NCI-H1105 treated with DMSO at 0.1 percent for 48 hours (cell line): ENCODE results near the gene TMEM190.
"Not testable (repeated sequence)": the region's sequence is repeated elsewhere in the genome, so short reads cannot be mapped to it uniquely, and the experiment has no call there.

ENCODE experiments used
- DNase-seq: peaks from one replicate; lab custom pipeline; 2025; lab: John Stamatoyannopoulos, UW

Gene TMEM190

DNA sequence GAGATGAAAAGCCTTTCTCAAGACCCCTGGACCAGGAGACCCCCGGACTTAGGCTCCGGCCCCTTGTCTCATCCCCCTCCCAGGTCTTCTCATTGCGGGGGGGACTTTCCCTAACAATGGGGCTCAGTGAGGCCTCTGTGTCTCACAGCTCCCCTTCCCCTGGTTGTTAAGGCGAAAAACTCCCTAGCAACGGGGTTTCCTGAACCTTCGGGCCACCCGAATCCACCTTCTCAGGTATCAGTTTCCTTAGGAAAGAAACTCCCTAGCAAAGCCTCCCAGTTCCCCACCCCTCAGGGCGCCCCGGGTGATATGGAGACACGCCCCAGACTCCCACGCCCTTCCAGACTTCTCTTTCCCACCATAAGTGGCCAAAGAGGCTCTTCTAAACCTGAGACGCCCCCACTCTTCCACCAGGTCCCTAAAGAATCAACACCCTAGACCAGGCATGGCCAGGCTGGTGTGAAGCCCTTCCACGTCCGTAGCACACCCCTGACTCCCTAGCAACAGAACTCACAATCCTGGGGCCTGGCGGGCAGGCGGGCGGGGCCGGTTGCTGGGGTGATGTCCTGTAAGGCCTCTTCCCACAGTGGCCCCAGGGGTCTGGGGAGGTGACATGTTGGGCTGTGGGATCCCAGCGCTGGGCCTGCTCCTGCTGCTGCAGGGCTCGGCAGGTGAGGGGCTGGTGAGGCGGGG lies at the start of gene TMEM190:
Gene TMEM190, plus strand, starts transcription at position 586 of the 693 bp plus-strand sequence. Its CDS starts 28 bp downstream, at position 614.
- no peak for DNase-seq

DNA sequence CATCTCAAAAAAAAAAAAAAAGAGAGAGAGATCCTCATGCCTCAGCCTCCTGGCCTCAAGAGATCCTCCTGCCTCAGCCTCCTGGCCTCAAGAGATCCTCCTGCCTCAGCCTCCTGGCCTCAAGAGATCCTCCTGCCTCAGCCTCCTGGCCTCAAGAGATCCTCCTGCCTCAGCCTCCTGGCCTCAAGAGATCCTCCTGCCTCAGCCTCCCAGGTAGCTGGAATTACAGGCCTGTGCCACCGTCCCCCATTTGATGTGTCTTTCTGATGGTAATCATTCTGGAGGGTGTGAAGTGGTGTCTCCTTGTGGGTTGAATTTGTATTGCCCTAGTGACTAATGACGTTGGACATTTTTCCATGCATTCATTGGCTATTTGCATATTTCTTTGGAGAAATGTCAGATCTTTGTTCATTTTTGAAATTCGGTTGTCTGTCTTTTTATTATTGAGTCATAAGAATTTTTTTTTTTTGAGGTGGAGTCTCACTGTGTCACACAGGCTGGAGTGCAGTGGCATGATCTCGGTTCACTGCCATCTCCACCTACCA lies 47.8 kb upstream of the TMEM190 start:
- not testable (repeated sequence) for DNase-seq

GRCh38 chr19:55329791-55330190 lies 46.8 kb upstream of the TMEM190 start:
- not testable (repeated sequence) for DNase-seq

- DNase-seq = no peak
These were observed 42.8 kb upstream of the TMEM190 start for GRCh38 chr19:55333870-55334269.

- DNase-seq = no peak
These were observed 40.5 kb upstream of the TMEM190 start for GRCh38 chr19:55336101-55336500.

DNA sequence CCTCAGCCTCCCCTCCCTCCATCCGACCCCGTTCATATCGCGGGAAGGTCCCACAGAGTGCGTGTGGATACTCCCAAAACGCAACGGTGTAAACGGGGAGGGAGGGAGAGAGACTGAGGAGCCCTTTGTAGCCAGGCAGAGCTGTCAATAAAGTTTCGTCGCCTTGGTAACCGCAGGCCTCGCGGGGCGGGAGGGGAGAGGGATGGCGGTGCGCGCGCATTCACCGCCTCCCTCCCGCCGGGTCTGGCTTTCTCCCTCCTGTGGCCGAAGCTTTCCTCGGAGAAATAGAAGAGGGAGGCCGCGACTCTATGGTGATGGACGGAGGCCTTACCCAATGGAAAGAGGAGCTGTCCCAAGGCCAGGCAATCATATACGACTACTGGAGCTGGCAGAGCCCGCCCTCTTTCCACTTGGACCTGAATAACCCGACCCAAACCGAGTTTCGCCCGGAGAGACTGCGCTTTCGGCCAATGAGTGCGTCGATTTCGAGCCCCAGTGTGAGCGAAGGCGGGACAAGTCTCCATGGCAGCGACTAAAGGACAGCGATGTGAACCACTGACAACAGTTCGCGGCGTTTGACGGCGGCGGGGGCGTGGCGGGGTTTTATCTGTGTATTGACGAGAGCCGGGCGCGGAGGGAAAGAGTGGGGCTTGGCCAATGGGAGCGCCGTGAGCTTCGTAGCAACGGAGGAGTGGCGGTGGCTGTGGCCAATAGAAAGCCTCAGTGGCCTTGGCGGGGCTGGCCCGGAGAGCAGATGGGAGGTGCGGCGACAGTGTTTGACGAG lies 37.3 kb upstream of the TMEM190 start, which contains the start of gene KMT5C:
Gene KMT5C, plus strand, starts transcription at position 772 of the 784 bp plus-strand sequence. CDS start 2,061 bp downstream, outside the sequence.
- DNase-seq = peak; percentile 100

DNA sequence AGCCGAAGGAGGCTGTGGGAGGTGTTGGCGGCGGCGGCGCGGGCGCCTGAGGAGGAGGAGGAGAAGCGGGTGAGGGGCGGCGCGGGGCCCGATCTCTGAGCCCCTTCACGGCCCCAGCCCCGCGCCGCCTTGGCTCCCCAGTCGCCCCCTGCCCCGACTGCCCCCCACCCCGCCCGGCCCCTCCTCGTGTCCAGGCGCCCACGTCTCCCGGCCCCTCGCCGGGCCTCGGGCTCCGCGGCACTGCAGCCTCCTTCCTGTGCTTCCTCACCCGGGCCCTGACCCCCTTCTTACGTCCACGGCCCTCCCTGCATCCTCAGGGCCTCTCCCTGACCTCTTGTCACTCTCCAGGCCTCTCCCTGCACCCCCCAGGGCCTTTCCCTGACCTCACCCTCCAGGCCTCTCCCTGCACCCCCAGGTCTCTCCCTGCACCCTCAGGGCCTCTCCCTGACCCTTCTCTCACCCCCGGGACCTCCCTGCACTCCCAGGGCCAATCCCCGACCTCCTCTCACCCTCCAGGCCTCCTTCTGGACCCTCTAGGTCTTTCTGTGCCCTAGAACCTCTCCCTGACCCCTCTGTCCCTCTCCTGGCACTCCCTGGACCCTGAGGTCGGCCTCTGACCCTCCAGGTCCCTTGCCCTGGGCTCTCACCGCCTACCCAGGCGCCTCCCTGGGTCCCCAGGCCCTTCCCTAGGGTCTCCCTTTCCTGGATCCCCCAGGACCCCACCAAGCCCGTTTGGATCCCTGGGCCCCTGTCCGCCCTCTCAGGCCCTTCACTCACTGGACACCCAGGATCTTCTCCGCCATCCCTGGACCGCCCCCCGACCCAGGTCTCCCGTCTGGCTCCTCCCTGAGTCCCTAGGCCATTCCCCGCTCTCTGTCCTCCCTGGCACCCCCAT lies 36.5 kb upstream of the TMEM190 start:
- no peak for DNase-seq

DNA sequence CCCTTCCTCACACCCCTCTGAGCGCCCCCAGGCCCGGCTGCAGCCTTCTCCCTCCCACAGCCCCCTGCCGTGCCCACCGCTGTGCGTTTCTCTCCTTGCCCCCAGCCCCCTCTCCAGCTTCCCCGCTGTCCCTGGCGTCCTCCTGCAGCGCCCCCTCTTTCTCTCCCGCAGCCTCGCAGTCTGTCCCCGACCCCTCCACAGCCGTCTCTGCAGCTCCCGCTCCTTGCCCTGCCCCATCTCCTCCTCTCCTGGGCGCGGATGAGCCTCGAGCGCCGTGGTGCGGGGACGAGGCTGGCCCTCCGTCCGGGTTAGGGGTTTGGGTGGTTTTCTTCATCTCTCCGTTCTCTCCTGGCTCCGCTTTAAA lies 35.9 kb upstream of the TMEM190 start:
- no peak for DNase-seq

- DNase-seq = peak; percentile 89
These were observed 35.4 kb upstream of the TMEM190 start for GRCh38 chr19:55341171-55341588.

DNA sequence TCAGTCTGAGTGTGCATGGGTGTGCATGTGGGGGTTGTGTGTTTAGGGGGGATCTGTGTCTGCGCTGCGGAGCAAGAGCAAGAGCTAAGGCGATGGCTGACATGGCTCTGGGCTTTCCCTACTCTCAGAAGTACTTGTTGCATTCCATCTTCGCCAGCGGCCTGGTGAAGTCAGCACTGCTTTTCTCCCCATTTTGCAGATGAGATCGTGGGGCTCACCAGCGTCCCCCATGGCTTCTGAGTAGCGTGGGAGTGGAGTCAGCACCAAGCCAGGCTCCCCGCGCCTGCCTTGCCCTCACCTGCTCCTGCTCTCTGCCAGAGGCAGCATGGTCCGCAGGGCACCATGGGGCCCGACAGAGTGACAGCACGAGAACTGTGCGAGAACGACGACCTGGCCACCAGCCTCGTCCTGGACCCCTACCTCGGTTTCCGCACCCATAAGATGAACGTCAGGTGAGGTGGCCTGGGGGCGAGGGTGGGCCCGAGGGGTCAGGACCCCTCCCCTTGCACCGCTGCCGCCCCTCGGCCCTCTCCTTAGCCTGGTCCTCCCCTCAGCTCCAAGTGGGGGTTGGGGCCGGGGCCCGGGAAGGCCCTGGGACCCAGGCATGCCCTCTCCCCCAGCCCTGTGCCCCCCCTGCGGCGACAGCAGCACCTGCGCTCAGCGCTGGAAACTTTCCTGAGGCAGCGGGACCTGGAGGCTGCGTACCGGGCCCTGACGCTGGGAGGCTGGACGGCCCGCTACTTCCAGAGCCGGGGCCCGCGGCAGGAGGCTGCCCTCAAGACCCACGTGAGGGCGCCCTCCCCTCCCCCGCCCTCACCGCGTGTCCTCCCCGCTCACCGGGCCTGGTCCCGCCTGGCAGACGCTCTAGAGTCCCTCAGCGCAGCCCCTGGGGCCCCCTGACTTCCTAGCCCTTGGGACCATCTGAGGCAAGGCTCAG lies 34.8 kb upstream of the TMEM190 start:
- no peak for DNase-seq

DNA sequence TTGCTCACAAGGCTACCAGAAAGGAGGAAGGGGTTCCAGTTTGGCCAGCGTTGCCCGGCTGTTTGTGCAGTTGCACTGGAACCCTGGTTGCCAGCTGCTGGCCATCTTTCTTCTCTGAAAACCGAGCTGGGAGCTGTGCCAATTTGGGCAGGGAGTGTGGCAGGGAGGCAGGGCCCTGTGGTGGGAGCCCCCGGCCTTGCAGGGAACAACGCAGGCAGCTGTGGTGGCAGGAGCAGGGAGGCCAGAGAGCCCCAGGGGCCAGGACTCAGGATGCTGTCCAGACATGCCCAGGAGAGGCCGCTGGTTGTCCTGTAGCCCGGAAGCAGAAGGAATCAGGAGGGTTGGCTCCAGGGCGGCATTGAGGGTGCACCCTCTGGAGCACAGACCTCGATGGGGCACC lies 32.2 kb upstream of the TMEM190 start:
- DNase-seq = peak; percentile 66

DNA sequence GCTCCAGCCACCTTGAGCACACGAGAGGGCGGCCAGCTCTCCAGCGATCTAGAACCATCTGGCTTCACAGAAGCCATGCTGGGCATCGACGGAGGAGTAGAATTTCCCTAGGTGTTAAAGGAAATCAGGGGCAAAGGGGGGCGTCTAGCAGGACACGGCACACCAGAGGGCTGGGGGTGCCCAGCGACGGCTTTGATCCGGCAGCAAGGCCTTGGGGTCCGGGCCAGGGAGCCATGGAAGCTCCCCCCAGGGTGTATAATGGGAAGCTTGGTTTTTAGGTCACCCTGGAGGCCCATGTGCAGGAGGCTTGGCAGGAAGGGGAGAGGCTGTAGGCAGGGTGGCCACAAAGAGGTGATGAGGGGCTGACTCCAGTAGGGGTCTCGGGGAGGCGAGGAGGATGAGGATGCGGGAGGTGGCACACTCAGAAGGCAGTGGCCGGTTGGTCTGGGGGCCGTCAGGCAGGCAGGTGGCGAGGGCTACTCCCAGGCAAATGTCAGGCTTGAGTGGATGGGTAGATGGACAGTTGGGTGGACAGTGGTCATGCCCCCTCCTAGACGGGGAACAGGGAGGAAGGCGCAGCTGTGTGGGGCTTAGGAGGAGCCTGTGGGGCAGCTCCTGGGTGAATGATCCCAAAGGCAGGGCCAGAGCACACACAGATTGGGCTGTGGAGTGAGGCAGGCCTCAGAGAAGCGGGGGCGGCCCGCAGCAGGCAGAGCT lies 31.4 kb upstream of the TMEM190 start:
- DNase-seq = no peak

GRCh38 chr19:55345818-55346724 lies 30.6 kb upstream of the TMEM190 start:
- DNase-seq = no peak

DNA sequence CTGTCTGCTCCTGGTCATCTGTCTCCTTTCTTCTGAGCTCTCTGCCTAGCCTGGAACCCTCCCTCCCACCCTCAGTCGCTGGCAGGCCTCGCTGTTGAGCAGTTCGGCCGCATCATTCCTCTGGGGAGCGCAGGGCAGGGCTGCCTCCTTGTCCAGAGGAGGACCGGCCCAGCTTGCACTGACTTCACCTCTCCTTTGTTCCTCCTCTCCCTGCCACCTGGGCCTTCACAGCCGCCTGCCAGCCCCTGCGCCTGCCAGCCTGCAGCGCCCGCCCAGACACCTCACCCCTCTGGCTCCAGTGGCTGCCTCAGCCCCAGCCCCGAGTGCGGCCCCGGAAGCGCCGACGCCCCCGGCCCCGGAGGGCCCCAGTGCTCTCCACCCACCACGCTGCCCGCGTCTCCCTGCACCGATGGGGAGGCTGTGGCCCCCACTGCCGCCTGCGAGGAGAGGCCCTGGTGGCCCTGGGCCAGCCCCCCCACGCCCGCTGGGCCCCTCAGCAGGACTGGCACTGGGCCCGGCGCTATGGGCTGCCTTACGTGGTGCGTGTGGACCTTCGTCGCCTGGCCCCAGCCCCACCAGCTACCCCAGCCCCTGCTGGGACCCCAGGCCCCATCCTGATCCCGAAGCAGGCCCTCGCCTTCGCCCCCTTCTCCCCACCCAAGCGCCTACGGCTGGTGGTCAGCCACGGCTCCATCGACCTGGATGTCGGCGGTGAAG lies 29.7 kb upstream of the TMEM190 start:
- DNase-seq = no peak

GRCh38 chr19:55347442-55348009 lies 29.1 kb upstream of the TMEM190 start:
- DNase-seq = no peak

GRCh38 chr19:55348317-55349034 lies 28.1 kb upstream of the TMEM190 start:
- DNase-seq = no peak

GRCh38 chr19:55350620-55351315 lies 25.9 kb upstream of the TMEM190 start:
- no peak for DNase-seq
